GM12878 (cell line): ENCODE data around the gene LIMS1. TPM values are rescaled to one million over a fixed set of nuclear protein-coding genes. Genes with fewer than 3 reads are reported as not detected.

Experiments used
- BACH1 ChIP-seq: fragments of 450-650 bp; IDR thresholded peaks from 2 replicates; pipeline ENCODE4 v1.6.1; 2017; ENCODE audit warnings: mild to moderate bottlenecking, borderline replicate concordance
- BCL3 ChIP-seq: IDR thresholded peaks from 2 replicates; pipeline ENCODE4 v1.6.1; 2011; ENCODE audit warnings: borderline replicate concordance, low read depth, mild to moderate bottlenecking, moderate library complexity, low read length; ENCODE audit not compliant: insufficient read depth, poor library complexity, severe bottlenecking
- CEBPZ ChIP-seq: fragments of 150-350 bp; IDR thresholded peaks from 2 replicates; pipeline ENCODE4 v1.6.1; 2016; ENCODE audit warnings: low read depth, low read length
- CHD2 ChIP-seq: IDR thresholded peaks from 2 replicates; pipeline ENCODE4 v1.6.1; 2011; ENCODE audit warnings: low read depth, low read length, improper control_type of control experiment, borderline replicate concordance
- FOXK2 ChIP-seq: fragments of 450-650 bp; IDR thresholded peaks from 2 replicates; pipeline ENCODE4 v1.6.1; 2017; ENCODE audit warnings: mild to moderate bottlenecking, moderate library complexity
- IRF4 ChIP-seq: IDR thresholded peaks from 2 replicates; pipeline ENCODE4 v1.6.1; 2011; ENCODE audit warnings: low read depth, low read length
- NFYB ChIP-seq: IDR thresholded peaks from 2 replicates; pipeline ENCODE4 v1.6.1; 2011; ENCODE audit warnings: low read depth, mild to moderate bottlenecking, low read length, improper control_type of control experiment, moderate library complexity; ENCODE audit not compliant: insufficient read depth
- PKNOX1 ChIP-seq: fragments of 450-650 bp; IDR thresholded peaks from 2 replicates; pipeline ENCODE4 v1.6.1; 2016; ENCODE audit warnings: mild to moderate bottlenecking
- PML ChIP-seq: IDR thresholded peaks from 2 replicates; pipeline ENCODE4 v1.6.1; 2012; ENCODE audit warnings: low read length, inconsistent platforms
- POU2F2 ChIP-seq: IDR thresholded peaks from 3 replicates; pipeline ENCODE4 v1.6.1; 2011; ENCODE audit warnings: low read depth, mild to moderate bottlenecking, low read length, borderline replicate concordance
- RELA ChIP-seq: fragments of 450-650 bp; IDR thresholded peaks from 2 replicates; pipeline ENCODE4 v1.8.0; 2014; ENCODE audit warnings: borderline replicate concordance; ENCODE audit not compliant: partially characterized antibody
- SREBF1 ChIP-seq: IDR thresholded peaks from 2 replicates; pipeline ENCODE4 v1.6.1; 2012; ENCODE audit warnings: mild to moderate bottlenecking, low read length
- STAT1 ChIP-seq: fragments of 450-650 bp; conservative IDR thresholded peaks from 2 replicates; pipeline ENCODE4 v1.6.1; 2014; ENCODE audit warnings: antibody characterized with exemption, mild to moderate bottlenecking
- STAT3 ChIP-seq: IDR thresholded peaks from 2 replicates; pipeline ENCODE4 v1.6.1; 2011; ENCODE audit warnings: low read depth, low read length, improper control_type of control experiment
- TCF12 ChIP-seq: IDR thresholded peaks from 2 replicates; pipeline ENCODE4 v1.6.1; 2011; ENCODE audit warnings: low read depth, mild to moderate bottlenecking, low read length
- WRNIP1 ChIP-seq: IDR thresholded peaks from 2 replicates; pipeline ENCODE4 v1.6.1; 2011; ENCODE audit warnings: low read depth, low read length, improper control_type of control experiment, borderline replicate concordance
- ZNF592 ChIP-seq: fragments of 450-650 bp; IDR thresholded peaks from 2 replicates; pipeline ENCODE4 v1.6.1; 2017; ENCODE audit warnings: mild to moderate bottlenecking, moderate library complexity
- polyA plus RNA-seq, 11 experiments: library from polyadenylated mRNA; depleted of rRNA in 4 of 11; unstranded in 6 of 11; stranded (reverse) in 5 of 11; fragments of >200 nt; fragmentation: Nextera tagmentation in 4 of 11; fragmentation: Illumina TruSeq in 1 of 11; extraction: Ambion mirVana in 4 of 11; extraction: Trizol in 1 of 11; gene quantifications; 1 replicate in 1 of 11; 2 replicates in 10 of 11; pipeline versions ENCODE4 v1.2.1 to v1.2.3, GENCODE V29; 2011 to 2016; ENCODE audit warnings: inconsistent platforms in 2 of 11, missing spikeins in 2 of 11, low read depth in 1 of 11
- total RNA-seq, 4 experiments: library from RNA; depleted of rRNA in 3 of 4; stranded (reverse); fragments of >200 nt in 3 of 4; fragmentation: Illumina TruSeq in 1 of 4; extraction: Trizol in 1 of 4; gene quantifications; 2 replicates each; pipeline versions ENCODE4 v1.2.1 to v1.2.3, GENCODE V29; 2013 to 2021

The LIMS1 gene
- total and polyA plus RNA-seq, 10 of the 15 experiments (the other 5 are each of a cell fraction or from before 2014, with no cell fraction given) = 15.7 to 98.1 (median 43.9) TPM

- no peak for TF ChIP-seq ZNF592
- peak; percentile 81 for TF ChIP-seq BCL3
- TF ChIP-seq PKNOX1 = no peak
- TF ChIP-seq STAT1 = no peak
- TF ChIP-seq PML = no peak; the same call in 1 of the 2 replicates
- TF ChIP-seq SREBF1 = no peak
- TF ChIP-seq STAT3 = 0 out of 2 replicates have a peak, but pooled peaks have one; percentile 53
- no peak for TF ChIP-seq CEBPZ
- TF ChIP-seq WRNIP1 = no peak
- peak; percentile 86 for TF ChIP-seq CHD2
- TF ChIP-seq POU2F2 = peak; percentile 95
- peak; percentile 91 for TF ChIP-seq TCF12
- no peak for TF ChIP-seq NFYB
- TF ChIP-seq IRF4 = peak; percentile 99
- peak; percentile 90; the same call in 1 of the 2 replicates for TF ChIP-seq BACH1
- no peak for TF ChIP-seq RELA
- no peak for TF ChIP-seq FOXK2
Measured at GRCh38 chr2:108612153-108612513, 77.9 kb downstream of the LIMS1 start (continued).
